B cell (primary cell): ENCODE results near the gene MPDZ.

Experiments
- EZH2 ChIP-seq: IDR thresholded peaks from 2 replicates; pipeline ENCODE4 v1.6.1; 2012; ENCODE audit warnings: borderline replicate concordance, low read depth, mild to moderate bottlenecking, moderate library complexity, low read length; ENCODE audit not compliant: insufficient read depth, poor library complexity, severe bottlenecking
- TF ChIP-seq, protein P1 (sequence below): fragments of 200-600 bp; IDR thresholded peaks from one replicate; pipeline ENCODE4 v1.8.0; 2022; ENCODE audit warnings: antibody characterized with exemption, mild to moderate bottlenecking

DNA sequence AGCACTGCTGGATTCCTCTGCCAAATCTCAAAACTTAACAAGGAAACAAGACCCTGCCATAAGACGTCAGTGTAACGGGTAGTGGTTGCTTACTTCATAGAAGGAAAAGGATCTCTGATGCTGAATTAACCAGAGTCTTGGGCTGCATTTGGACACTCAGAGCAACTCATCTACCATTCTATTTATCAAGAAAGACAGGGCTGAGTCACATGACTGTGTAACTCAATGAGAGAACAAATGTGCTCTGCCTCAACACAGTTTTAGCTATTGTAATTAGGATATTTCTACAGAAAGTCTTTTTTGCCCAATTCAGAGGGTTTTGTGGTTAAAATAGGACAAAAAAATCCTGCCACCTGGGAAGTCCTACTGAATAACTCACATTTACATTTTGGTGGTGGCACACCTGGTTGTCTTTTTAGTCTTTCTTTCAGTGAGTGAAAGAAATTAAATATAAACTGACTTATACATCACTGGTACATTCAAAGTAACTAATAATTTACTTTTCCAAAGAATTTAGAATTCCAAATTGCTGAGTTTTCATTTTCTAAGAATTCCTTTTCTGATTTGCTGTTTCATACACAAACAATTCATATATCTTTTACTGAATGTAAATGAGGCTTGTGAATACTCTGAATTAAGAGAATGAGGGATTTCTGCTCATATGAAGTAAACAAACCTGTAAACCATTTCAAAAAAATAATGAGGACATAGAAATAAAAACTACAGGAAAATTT lies 104.4 kb downstream of the MPDZ start:
- TF ChIP-seq, protein P1, sequence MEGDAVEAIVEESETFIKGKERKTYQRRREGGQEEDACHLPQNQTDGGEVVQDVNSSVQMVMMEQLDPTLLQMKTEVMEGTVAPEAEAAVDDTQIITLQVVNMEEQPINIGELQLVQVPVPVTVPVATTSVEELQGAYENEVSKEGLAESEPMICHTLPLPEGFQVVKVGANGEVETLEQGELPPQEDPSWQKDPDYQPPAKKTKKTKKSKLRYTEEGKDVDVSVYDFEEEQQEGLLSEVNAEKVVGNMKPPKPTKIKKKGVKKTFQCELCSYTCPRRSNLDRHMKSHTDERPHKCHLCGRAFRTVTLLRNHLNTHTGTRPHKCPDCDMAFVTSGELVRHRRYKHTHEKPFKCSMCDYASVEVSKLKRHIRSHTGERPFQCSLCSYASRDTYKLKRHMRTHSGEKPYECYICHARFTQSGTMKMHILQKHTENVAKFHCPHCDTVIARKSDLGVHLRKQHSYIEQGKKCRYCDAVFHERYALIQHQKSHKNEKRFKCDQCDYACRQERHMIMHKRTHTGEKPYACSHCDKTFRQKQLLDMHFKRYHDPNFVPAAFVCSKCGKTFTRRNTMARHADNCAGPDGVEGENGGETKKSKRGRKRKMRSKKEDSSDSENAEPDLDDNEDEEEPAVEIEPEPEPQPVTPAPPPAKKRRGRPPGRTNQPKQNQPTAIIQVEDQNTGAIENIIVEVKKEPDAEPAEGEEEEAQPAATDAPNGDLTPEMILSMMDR, result no peak
- TF ChIP-seq EZH2, result no peak
